ENCODE data around the gene SHROOM2.

SHROOM2 gene

GRCh38 chrX:9860826-9861225 is 74.6 kb downstream of the SHROOM2 start:
- no peaks in the 10 kb centered on the region for H3K9me3 ChIP-seq (ENCODE audit: insufficient read depth, low read depth, low read length)
- H3K9ac ChIP-seq (ENCODE audit: low read depth, low read length) = no peak overlapping the region
- no peaks in the 10 kb centered on the region for H3K36me3 ChIP-seq (ENCODE audit: insufficient read depth, low read depth, low read length)
- H3K4me1 ChIP-seq (ENCODE audit: insufficient read depth, low read length) = no peaks in the 10 kb centered on the region; the same call in none of the 2 replicates
- H3K27me3 ChIP-seq (ENCODE audit: insufficient read depth, low read length) = no peaks in the 10 kb centered on the region
- no peak overlapping the region for H3K27ac ChIP-seq (ENCODE audit: low read length)
- no peak overlapping the region for H3K4me3 ChIP-seq (ENCODE audit: low read length)

GRCh38 chrX:9861711-9862110 is 75.5 kb downstream of the SHROOM2 start:
- H3K27ac ChIP-seq (ENCODE audit: low read length) = no peak overlapping the region
- no peaks in the 10 kb centered on the region for H3K9me3 ChIP-seq (ENCODE audit: insufficient read depth, low read depth, low read length)
- H3K27me3 ChIP-seq (ENCODE audit: insufficient read depth, low read length) = no peaks in the 10 kb centered on the region
- no peak overlapping the region for H3K9ac ChIP-seq (ENCODE audit: low read depth, low read length)
- no peaks in the 10 kb centered on the region for H3K36me3 ChIP-seq (ENCODE audit: insufficient read depth, low read depth, low read length)
- no peak overlapping the region for H3K4me3 ChIP-seq (ENCODE audit: low read length)
- H3K4me1 ChIP-seq (ENCODE audit: insufficient read depth, low read length) = peaks cover 4% of the 10 kb centered on the region

GRCh38 chrX:9862525-9862924 is 76.3 kb downstream of the SHROOM2 start:
- H3K27ac ChIP-seq (ENCODE audit: low read length) = no peak overlapping the region
- H3K36me3 ChIP-seq (ENCODE audit: insufficient read depth, low read depth, low read length) = no peaks in the 10 kb centered on the region
- H3K27me3 ChIP-seq (ENCODE audit: insufficient read depth, low read length) = no peaks in the 10 kb centered on the region
- no peaks in the 10 kb centered on the region for H3K9me3 ChIP-seq (ENCODE audit: insufficient read depth, low read depth, low read length)
- no peak overlapping the region for H3K9ac ChIP-seq (ENCODE audit: low read depth, low read length)
- no peak overlapping the region for H3K4me3 ChIP-seq (ENCODE audit: low read length)
- H3K4me1 ChIP-seq (ENCODE audit: insufficient read depth, low read length) = peaks cover 4% of the 10 kb centered on the region; the same call in 1 of the 2 replicates

GRCh38 chrX:9862953-9863352 is 76.7 kb downstream of the SHROOM2 start:
- peaks cover 4% of the 10 kb centered on the region; the same call in 1 of the 2 replicates for H3K4me1 ChIP-seq (ENCODE audit: insufficient read depth, low read length)
- no peak overlapping the region for H3K9ac ChIP-seq (ENCODE audit: low read depth, low read length)
- H3K4me3 ChIP-seq (ENCODE audit: low read length) = no peak overlapping the region
- H3K9me3 ChIP-seq (ENCODE audit: insufficient read depth, low read depth, low read length) = no peaks in the 10 kb centered on the region
- H3K27me3 ChIP-seq (ENCODE audit: insufficient read depth, low read length) = no peaks in the 10 kb centered on the region
- H3K27ac ChIP-seq (ENCODE audit: low read length) = no peak overlapping the region
- no peaks in the 10 kb centered on the region for H3K36me3 ChIP-seq (ENCODE audit: insufficient read depth, low read depth, low read length)

GRCh38 chrX:9864011-9864410 is 77.8 kb downstream of the SHROOM2 start:
- no peaks in the 10 kb centered on the region for H3K27me3 ChIP-seq (ENCODE audit: insufficient read depth, low read length)
- peaks cover 4% of the 10 kb centered on the region; the same call in 1 of the 2 replicates for H3K4me1 ChIP-seq (ENCODE audit: insufficient read depth, low read length)
- H3K36me3 ChIP-seq (ENCODE audit: insufficient read depth, low read depth, low read length) = no peaks in the 10 kb centered on the region
- no peak overlapping the region for H3K4me3 ChIP-seq (ENCODE audit: low read length)
- H3K9ac ChIP-seq (ENCODE audit: low read depth, low read length) = no peak overlapping the region
- no peak overlapping the region for H3K27ac ChIP-seq (ENCODE audit: low read length)
- no peaks in the 10 kb centered on the region for H3K9me3 ChIP-seq (ENCODE audit: insufficient read depth, low read depth, low read length)

- Histone ChIP-seq H3K4me1 (ENCODE audit: insufficient read depth, low read length) (0 out of 2 replicates have a peak, but pooled peaks cover 4% of the 10 kb centered on the region), H3K9me3 (ENCODE audit: insufficient read depth, low read depth, low read length) (no peaks in the 10 kb centered on the region), H3K4me3 (ENCODE audit: low read length) (no peak overlapping the region), H3K27me3 (ENCODE audit: insufficient read depth, low read length) (no peaks in the 10 kb centered on the region), H3K27ac (ENCODE audit: low read length) (no peak overlapping the region), H3K36me3 (ENCODE audit: insufficient read depth, low read depth, low read length) (no peaks in the 10 kb centered on the region), H3K9ac (ENCODE audit: low read depth, low read length) (no peak overlapping the region)
Observed at GRCh38 chrX:9865804-9866472, 79.7 kb downstream of the SHROOM2 start.

GRCh38 chrX:9866633-9867032 is 80.4 kb downstream of the SHROOM2 start:
- no peaks in the 10 kb centered on the region for H3K9me3 ChIP-seq (ENCODE audit: insufficient read depth, low read depth, low read length)
- no peak overlapping the region for H3K27ac ChIP-seq (ENCODE audit: low read length)
- no peak overlapping the region for H3K9ac ChIP-seq (ENCODE audit: low read depth, low read length)
- H3K4me3 ChIP-seq (ENCODE audit: low read length) = no peak overlapping the region
- no peaks in the 10 kb centered on the region for H3K36me3 ChIP-seq (ENCODE audit: insufficient read depth, low read depth, low read length)
- 0 out of 2 replicates have a peak, but pooled peaks cover 4% of the 10 kb centered on the region for H3K4me1 ChIP-seq (ENCODE audit: insufficient read depth, low read length)
- H3K27me3 ChIP-seq (ENCODE audit: insufficient read depth, low read length) = no peaks in the 10 kb centered on the region

- Histone ChIP-seq H3K27ac (ENCODE audit: low read length) (no peak overlapping the region), H3K9me3 (ENCODE audit: insufficient read depth, low read depth, low read length) (no peaks in the 10 kb centered on the region), H3K4me3 (ENCODE audit: low read length) (no peak overlapping the region), H3K36me3 (ENCODE audit: insufficient read depth, low read depth, low read length) (no peaks in the 10 kb centered on the region), H3K27me3 (ENCODE audit: insufficient read depth, low read length) (no peaks in the 10 kb centered on the region), H3K9ac (ENCODE audit: low read depth, low read length) (no peak overlapping the region), H3K4me1 (ENCODE audit: insufficient read depth, low read length) (0 out of 2 replicates have a peak, but pooled peaks cover 4% of the 10 kb centered on the region)
Observed at GRCh38 chrX:9867226-9867625, 81.0 kb downstream of the SHROOM2 start.

- Histone ChIP-seq H3K36me3 (ENCODE audit: insufficient read depth, low read depth, low read length) (no peaks in the 10 kb centered on the region), H3K4me3 (ENCODE audit: low read length) (no peak overlapping the region), H3K9me3 (ENCODE audit: insufficient read depth, low read depth, low read length) (no peaks in the 10 kb centered on the region), H3K27me3 (ENCODE audit: insufficient read depth, low read length) (no peaks in the 10 kb centered on the region), H3K27ac (ENCODE audit: low read length) (no peak overlapping the region), H3K9ac (ENCODE audit: low read depth, low read length) (no peak overlapping the region), H3K4me1 (ENCODE audit: insufficient read depth, low read length) (0 out of 2 replicates have a peak, but pooled peaks cover 4% of the 10 kb centered on the region)
Observed at GRCh38 chrX:9867753-9868152, 81.5 kb downstream of the SHROOM2 start.

GRCh38 chrX:9871701-9872268 is 85.6 kb downstream of the SHROOM2 start:
- Histone ChIP-seq H3K27ac (ENCODE audit: low read length) (no peak overlapping the region), H3K4me3 (ENCODE audit: low read length) (no peak overlapping the region), H3K27me3 (ENCODE audit: insufficient read depth, low read length) (no peaks in the 10 kb centered on the region), H3K36me3 (ENCODE audit: insufficient read depth, low read depth, low read length) (no peaks in the 10 kb centered on the region; the same call in 1 of the 2 replicates), H3K9ac (ENCODE audit: low read depth, low read length) (no peak overlapping the region), H3K4me1 (ENCODE audit: insufficient read depth, low read length) (no peaks in the 10 kb centered on the region), H3K9me3 (ENCODE audit: insufficient read depth, low read depth, low read length) (no peaks in the 10 kb centered on the region)

- Histone ChIP-seq H3K4me1 (ENCODE audit: insufficient read depth, low read length) (no peaks in the 10 kb centered on the region; the same call in 1 of the 2 replicates), H3K36me3 (ENCODE audit: insufficient read depth, low read depth, low read length) (no peaks in the 10 kb centered on the region; the same call in 1 of the 2 replicates), H3K9me3 (ENCODE audit: insufficient read depth, low read depth, low read length) (no peaks in the 10 kb centered on the region), H3K27me3 (ENCODE audit: insufficient read depth, low read length) (no peaks in the 10 kb centered on the region), H3K9ac (ENCODE audit: low read depth, low read length) (no peak overlapping the region), H3K27ac (ENCODE audit: low read length) (no peak overlapping the region), H3K4me3 (ENCODE audit: low read length) (no peak overlapping the region)
Observed at GRCh38 chrX:9873360-9873759, 87.1 kb downstream of the SHROOM2 start.

GRCh38 chrX:9873952-9874351 is 87.7 kb downstream of the SHROOM2 start:
- Histone ChIP-seq H3K4me1 (ENCODE audit: insufficient read depth, low read length) (no peaks in the 10 kb centered on the region; the same call in 1 of the 2 replicates), H3K9ac (ENCODE audit: low read depth, low read length) (no peak overlapping the region), H3K36me3 (ENCODE audit: insufficient read depth, low read depth, low read length) (no peaks in the 10 kb centered on the region; the same call in 1 of the 2 replicates), H3K27me3 (ENCODE audit: insufficient read depth, low read length) (no peaks in the 10 kb centered on the region), H3K4me3 (ENCODE audit: low read length) (no peak overlapping the region), H3K27ac (ENCODE audit: low read length) (no peak overlapping the region), H3K9me3 (ENCODE audit: insufficient read depth, low read depth, low read length) (no peaks in the 10 kb centered on the region)

Data from iPS-20b (cell line).